Fibroblast of upper back skin (primary cell): ENCODE data around the gene CEPT1.
"Not testable (repeated sequence)": the region's sequence is repeated elsewhere in the genome, so short reads cannot be mapped to it uniquely, and the experiment has no call there.

Source experiments
- DNase-seq: peaks from one replicate; pipeline ENCODE4 v3.0.0-alpha.2; 2013

CEPT1 gene

DNA sequence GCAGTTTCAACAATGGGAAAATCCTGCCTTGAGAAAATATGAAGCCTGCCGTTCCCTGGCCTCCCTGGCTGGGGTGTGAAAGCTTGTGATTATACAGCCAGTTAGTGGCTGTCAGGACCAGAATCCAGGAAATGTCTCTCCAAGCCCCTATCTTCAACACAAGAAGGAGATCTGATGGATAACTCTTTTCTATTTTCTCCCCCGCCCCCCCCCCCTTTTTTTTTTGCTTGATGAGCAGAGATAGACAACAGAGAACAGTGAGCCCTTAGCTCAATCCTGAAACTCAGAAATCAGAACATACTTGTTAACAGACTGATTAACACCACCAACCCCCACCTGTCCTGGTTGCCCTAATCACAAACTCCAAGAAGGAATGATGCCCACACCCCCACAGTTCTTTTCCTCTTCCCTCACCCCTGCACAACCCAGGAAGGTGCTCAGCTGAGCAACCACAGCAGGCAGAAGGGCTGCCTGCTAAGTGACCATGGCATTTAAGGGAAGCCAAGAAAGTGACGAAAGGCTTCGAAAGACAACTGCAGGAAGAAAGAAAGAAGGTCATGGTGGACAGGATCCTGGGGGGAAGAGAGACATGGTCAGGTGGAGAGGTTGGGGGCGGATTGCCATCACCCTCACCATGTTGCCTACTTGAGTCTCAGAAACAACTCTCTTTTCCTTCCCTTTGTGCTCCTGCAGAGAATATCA lies 72.8 kb downstream of the CEPT1 start:
- no peak for DNase-seq

DNA sequence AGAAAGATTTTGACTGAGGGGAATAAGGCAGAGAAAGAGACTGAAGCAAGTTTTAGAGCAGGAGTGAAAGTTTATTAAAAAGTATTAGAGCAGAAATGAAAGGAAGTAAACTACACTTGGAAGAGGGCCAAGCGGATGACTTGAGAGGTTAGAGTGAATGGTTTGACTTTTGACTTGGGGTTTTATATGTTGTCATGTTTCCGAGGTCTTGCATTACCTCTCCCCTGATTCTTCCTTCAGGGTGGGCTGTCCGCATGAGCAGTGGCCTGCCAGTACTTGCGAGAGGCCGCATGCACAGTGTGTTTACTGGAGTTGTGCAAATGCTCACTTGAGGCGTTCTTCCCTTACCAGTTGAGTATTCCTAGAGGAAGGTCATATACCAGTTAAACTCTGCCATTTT lies 73.4 kb downstream of the CEPT1 start:
- DNase-seq = no peak

GRCh38 chr1:111214074-111214801 lies 74.2 kb downstream of the CEPT1 start:
- DNase-seq = no peak

DNA sequence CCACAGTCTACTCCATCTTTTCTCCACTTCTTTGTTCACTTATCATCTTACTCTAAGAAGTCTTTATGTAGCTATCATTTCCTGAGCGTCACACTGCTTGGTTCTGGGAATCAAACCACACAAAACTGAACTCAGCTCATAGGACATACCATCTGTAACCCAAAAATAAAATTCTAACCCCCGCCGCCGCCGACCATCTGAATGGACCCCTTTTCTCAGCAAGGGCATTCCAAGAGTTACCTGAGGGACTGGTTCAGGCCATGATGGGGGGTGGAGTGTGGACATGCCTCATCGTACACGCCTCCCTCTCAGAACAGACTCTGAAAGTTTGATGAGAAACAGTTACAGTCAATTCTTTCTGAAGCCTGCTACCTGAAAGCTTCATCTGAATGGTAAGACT lies 74.9 kb downstream of the CEPT1 start:
- no peak for DNase-seq

DNA sequence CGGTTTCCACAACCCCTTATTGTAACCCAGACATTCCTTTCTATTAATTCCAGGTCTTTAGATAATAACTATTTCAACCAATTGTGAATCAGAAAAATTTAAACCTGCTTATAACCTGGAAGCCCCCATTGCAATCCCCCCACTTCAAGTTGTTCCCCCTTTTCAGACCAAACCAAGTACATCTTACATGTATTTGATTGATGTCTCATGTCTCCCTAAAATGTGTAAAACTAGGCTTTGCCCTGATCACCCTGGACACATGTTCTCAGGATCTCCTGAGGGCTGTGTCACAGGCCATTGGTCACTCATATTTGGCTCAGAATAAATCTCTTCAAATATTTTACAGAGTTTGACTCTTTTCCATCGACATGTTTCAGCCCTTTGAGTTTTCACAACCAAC lies 75.3 kb downstream of the CEPT1 start:
- DNase-seq = not testable (repeated sequence)

- DNase-seq = no peak
Measured at GRCh38 chr1:111216751-111217150, 76.7 kb downstream of the CEPT1 start.

GRCh38 chr1:111217183-111217910 lies 77.3 kb downstream of the CEPT1 start:
- no peak for DNase-seq

- no peak for DNase-seq
Measured at GRCh38 chr1:111218701-111219556, 78.9 kb downstream of the CEPT1 start.

- DNase-seq = no peak
Measured at GRCh38 chr1:111219557-111220286, 79.7 kb downstream of the CEPT1 start.

DNA sequence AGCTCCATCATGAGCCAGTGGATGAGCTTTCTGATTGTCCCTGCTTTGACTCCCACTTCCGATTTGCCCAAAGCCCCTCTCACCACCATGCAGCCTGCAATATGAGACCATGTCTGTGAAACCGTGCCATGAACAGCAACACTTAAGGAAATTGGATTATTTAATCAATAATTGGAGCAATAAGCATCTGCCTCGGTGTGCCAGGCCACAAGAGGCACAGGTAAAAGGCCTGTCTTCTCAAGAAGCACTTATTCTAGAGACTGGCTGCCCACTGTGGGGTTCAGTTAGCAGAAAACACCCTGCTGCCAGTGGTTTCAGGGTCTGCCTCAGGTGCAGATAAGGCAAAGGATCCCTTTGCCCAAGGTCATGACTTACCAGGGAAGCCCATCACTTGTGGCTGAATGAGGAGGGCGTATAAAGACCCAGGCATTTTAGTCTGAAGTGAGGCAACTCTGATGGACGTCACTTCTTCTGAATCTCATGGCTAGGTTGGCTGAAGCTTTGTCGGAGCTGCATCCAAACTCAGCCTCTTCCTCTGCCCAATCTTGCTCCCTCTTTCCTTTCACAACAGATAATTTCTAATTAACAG lies 80.4 kb downstream of the CEPT1 start:
- DNase-seq = no peak

DNA sequence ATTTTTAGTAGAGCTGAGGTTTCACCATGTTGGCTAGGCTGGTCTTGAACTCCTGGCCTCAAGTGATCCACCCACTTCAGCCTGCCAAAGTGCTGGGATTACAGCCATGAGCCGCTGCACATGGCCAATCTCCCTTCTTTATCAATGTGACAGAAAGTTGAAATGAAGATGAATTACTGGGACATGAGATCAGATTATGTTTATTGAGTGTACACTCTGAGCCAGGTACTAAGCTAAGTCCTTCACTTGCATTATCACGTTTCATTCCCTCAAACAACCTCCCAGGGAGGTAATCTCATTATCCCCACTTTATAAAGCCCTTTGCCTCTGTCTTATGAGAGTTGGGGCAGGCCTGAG lies 81.2 kb downstream of the CEPT1 start:
- DNase-seq = no peak

- peak; percentile 10 for DNase-seq
Measured at GRCh38 chr1:111221633-111222291, 81.7 kb downstream of the CEPT1 start.

DNA sequence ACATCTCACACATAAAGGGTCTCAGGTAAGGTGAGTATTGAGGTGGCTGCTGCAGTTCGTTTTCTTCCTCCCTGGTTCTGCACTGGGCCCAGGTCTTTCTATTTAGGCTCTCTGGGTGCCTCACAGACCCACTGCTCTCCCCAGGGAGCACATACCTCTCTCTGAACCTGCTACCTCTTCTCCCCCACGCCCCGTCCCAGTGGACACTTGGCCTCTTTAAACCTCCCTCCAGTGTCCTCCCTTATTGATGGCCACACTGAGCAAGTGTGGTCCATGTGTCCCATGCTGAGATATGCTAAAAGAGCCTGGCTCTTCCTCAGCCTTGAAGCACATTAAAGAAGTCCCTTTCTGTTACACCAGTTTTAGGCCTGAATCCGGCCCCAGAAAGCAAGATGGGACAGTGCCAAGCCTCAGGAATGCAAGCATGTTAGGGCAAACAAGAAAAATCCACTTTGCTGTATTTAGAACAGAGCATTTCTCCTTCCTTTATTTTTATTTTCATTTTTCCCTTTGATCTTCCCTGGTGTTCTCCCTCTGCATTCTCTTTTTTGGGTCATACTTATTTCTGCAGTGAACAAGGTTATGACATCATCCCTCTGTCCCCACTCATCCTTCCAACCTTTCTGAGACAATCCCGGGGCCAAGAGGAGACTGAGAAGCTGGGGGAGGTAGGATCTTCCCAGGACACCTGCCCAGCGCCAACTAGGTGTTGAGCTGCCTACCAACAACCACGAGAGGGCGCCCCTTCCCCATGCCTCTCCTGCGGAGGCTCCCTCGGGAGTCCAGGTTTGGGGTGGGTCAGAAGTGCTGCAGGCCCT lies 82.5 kb downstream of the CEPT1 start:
- peak; percentile 44 for DNase-seq

GRCh38 chr1:111223126-111223685 lies 83.2 kb downstream of the CEPT1 start:
- no peak for DNase-seq

DNA sequence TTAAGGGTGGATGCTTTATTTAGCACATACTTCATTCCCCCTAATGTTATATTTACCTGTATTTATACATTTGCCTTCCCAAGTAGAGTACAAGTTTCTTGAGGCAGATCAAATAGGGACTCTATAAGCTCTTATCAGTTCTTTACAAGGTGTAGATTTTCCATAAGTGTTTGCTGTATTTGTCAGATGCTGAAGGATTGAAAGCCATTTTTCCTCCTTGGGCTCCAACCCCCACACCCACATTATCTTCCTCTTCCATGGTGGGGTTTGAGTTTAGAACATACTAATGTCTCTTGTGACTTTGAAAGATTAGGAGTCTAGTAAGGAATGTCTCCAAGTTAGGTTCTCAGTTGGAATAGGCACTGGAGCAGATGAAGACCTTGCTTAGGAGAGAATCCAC lies 85.1 kb downstream of the CEPT1 start:
- no peak for DNase-seq

DNA sequence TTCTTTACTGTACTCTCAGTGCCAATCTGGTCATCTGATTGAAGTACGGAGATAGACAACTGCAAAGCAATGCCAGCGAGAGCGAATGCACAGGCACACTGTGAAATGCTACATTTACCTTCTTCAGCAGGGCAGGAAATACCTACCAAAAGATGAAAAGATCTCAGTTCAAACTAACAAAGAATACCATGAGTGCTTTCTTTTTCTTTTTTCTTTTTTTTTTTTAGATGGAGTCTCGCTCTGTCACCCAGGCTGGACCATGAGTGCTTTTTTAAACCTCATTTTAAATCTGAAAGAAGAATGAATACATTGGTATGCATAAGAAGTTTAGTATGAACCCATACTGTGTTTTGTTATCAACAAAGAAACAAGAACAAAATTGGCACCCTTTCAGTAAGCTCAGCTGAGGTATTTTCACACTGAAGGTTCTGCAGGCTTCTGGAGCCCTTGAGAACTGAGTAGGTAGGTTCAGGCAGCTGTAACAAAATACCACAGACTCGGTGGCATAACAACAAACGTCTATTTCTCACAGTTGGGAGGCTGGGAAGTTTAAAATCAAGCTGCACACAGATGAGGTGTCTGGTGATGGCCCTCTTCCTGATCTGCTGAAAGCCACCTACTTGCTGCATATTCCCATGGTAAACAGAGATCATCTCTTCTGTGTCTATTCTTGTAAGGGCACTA lies 85.8 kb downstream of the CEPT1 start:
- DNase-seq = no peak

DNA sequence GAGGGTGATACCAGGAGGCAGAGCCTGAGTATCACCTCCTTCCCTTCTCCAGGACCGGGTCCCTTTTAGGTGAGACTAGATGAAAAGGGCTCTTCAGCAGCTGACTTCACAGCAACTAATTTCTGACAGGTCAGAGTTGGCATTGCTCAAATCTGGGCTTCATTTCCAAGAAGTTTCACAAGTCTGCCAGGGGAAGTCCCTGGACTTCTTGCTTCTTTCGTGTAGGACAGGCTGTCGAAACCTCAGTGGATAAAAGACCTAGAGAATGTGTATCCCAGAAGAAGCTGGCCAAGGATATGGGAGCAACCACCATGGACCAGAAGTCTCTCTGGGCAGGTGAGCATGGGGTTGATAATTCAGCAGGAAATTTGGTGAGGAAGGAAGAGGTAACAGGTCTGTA lies 87.4 kb downstream of the CEPT1 start, which contains the start of gene CHI3L2:
CHI3L2 (plus strand) TSS at position 280 of the 400 bp plus-strand sequence; CDS start at position 297, 17 bp downstream.
- DNase-seq = no peak

- peak; percentile 69 for DNase-seq
Measured at GRCh38 chr1:111227851-111228747, 88.1 kb downstream of the CEPT1 start.
